ENCODE measurements around the gene OR2Y1.

DNA sequence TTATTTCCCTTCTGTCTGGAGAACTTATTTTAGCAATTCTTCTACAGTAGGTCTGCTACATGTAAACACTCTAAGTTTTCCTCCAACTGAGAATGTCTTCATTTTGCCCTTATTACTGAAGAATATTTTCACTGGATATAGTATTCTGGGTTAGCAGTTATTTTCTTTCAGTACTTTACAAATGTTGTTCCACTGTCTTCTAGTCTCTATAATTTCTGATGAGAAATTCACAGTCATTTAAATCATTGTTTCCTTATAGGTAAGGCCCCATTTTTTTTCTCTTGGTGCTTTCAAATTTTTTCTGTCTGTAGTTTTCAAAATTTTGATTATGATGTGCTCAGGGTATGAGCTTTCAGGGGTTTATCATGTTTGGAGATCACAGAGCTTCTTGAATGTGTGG is 32.0 kb upstream of the OR2Y1 start:
- no peak for TF ChIP-seq EP300 (conservative IDR thresholded peaks at IDR 0.05; ENCODE audit: poor library complexity, severe bottlenecking)
- no peak for TF ChIP-seq EZH2 (IDR thresholded peaks at IDR 0.05; ENCODE audit: borderline replicate concordance, insufficient read depth, low read length, poor library complexity, severe bottlenecking)
- no peak for TF ChIP-seq POLR2AphosphoS5 (IDR thresholded peaks at IDR 0.05)
- no peak for TF ChIP-seq CTCF (IDR thresholded peaks at IDR 0.05; ENCODE audit: poor library complexity, severe bottlenecking)

Measured in neural cell (in vitro differentiated cells).